SK-N-SH (cell line): ENCODE data around the gene WDR93. TPM values are rescaled to one million over a fixed set of nuclear protein-coding genes. Genes with fewer than 3 reads are reported as not detected.

ENCODE experiments used
- CTCF ChIA-PET: fragments of 300-600, 350-600 bp; formaldehyde crosslinking; extraction: SDS; loops from one replicate; lab custom pipeline; 2021; lab: Yijun Ruan, JAX
- POLR2A ChIA-PET: fragments of 350-600 bp; sonication (Branson Sonifier 250); formaldehyde crosslinking; extraction: SDS; loops from one replicate; lab custom pipeline; 2020; ENCODE audit warnings: antibody characterized with exemption, inconsistent platforms; lab: Yijun Ruan, JAX
- DNase-seq: peaks from one replicate; pipeline ENCODE4 v3.0.0; 2012
- H2AFZ ChIP-seq: fragments of 200-600 bp; sonication (generic); 2 replicates; pipeline ENCODE4 v1.8.1; 2016; ENCODE audit warnings: antibody characterized with exemption, mild to moderate bottlenecking, low read depth
- H3F3A ChIP-seq: fragments of 200-600 bp; sonication (generic); replicated peaks from 2 replicates; pipeline ENCODE3; 2016; ENCODE audit warnings: antibody characterized with exemption, mild to moderate bottlenecking; ENCODE audit not compliant: insufficient read depth
- H3K27ac ChIP-seq, 2 experiments: fragments of 200-500 bp in 1 of 2; fragments of 200-600 bp in 1 of 2; sonication (Bioruptor generic) in 1 of 2; sonication (generic), shearing (Covaris generic) in 1 of 2; 2 replicates each; pipeline versions ENCODE4 v1.5.1 to v1.6.1; 2014 to 2016; ENCODE audit warnings: low read depth in 2 of 2, inconsistent platforms in 1 of 2, low read length in 1 of 2, mild to moderate bottlenecking in 1 of 2, mixed read lengths in 1 of 2
- H3K27me3 ChIP-seq: fragments of 200-600 bp; sonication (generic), shearing (Covaris generic); 2 replicates; pipeline ENCODE4 v1.6.1; 2016; ENCODE audit warnings: mixed run types; ENCODE audit not compliant: insufficient read depth
- H3K36me3 ChIP-seq, 2 experiments: fragments of 200-500 bp in 1 of 2; fragments of 200-600 bp in 1 of 2; sonication (Bioruptor generic) in 1 of 2; sonication (generic) in 1 of 2; replicated peaks in 1 of 2; 2 replicates each; pipeline versions ENCODE3 to v1.5.1; 2014 to 2016; ENCODE audit warnings: low read length in 1 of 2, mild to moderate bottlenecking in 1 of 2; ENCODE audit not compliant: insufficient read depth in 2 of 2, control insufficient read depth in 1 of 2
- H3K4me1 ChIP-seq, 2 experiments: fragments of 200-500 bp in 1 of 2; fragments of 200-600 bp in 1 of 2; sonication (Bioruptor generic) in 1 of 2; sonication (generic), shearing (Covaris generic) in 1 of 2; 2 replicates each; pipeline versions ENCODE4 v1.5.1 to v1.6.1; 2014 to 2016; ENCODE audit warnings: low read depth in 1 of 2, low read length in 1 of 2, mixed run types in 1 of 2; ENCODE audit not compliant: insufficient read depth in 2 of 2, control insufficient read depth in 1 of 2
- H3K4me2 ChIP-seq: fragments of 200-600 bp; sonication (generic), shearing (Covaris generic); 2 replicates; pipeline ENCODE4 v1.6.1; 2017; ENCODE audit warnings: mixed run types
- H3K4me3 ChIP-seq, 2 experiments: fragments of 200-500 bp in 1 of 2; fragments of 200-600 bp in 1 of 2; sonication (Bioruptor generic) in 1 of 2; sonication (generic), shearing (Covaris generic) in 1 of 2; 2 replicates each; pipeline versions ENCODE4 v1.5.1 to v1.8.1; 2014 to 2016; ENCODE audit warnings: low read depth in 2 of 2, inconsistent platforms in 1 of 2, low read length in 1 of 2, mild to moderate bottlenecking in 1 of 2, mixed read lengths in 1 of 2, moderate library complexity in 1 of 2
- H3K79me2 ChIP-seq: fragments of 200-600 bp; sonication (generic); 2 replicates; pipeline ENCODE4 v1.8.1; 2017; ENCODE audit warnings: mild to moderate bottlenecking; ENCODE audit not compliant: insufficient read depth
- H3K9ac ChIP-seq: fragments of 200-600 bp; sonication (generic); 2 replicates; pipeline ENCODE4 v1.6.1; 2017; ENCODE audit warnings: mixed run types
- H3K9me2 ChIP-seq: fragments of 200-600 bp; sonication (generic); 2 replicates; pipeline ENCODE4 v1.6.1; 2017; ENCODE audit warnings: mixed run types
- H3K9me3 ChIP-seq: fragments of 200-600 bp; sonication (generic); 2 replicates; pipeline ENCODE4 v1.6.1; 2017; ENCODE audit warnings: mixed run types, mild to moderate bottlenecking, moderate library complexity
- H4K20me1 ChIP-seq: fragments of 200-600 bp; sonication (generic); 2 replicates; pipeline ENCODE4 v1.6.1; 2017; ENCODE audit warnings: mild to moderate bottlenecking, mixed run types; ENCODE audit not compliant: insufficient read depth
- FOSL2 ChIP-seq: IDR thresholded peaks from 2 replicates; pipeline ENCODE4 v1.4.0; 2012; ENCODE audit warnings: low read depth, mild to moderate bottlenecking, moderate library complexity, borderline replicate concordance
- FOXJ3 ChIP-seq: sonication (generic); formaldehyde crosslinking; IDR thresholded peaks from 2 replicates; pipeline ENCODE4 v1.5.1; 2020; ENCODE audit warnings: mild to moderate bottlenecking, missing genetic modification reagents
- MEF2A ChIP-seq: IDR thresholded peaks from 2 replicates; pipeline ENCODE4 v1.4.0; 2012; ENCODE audit warnings: low read depth, borderline replicate concordance
- WGBS: methylation state at CpG from one replicate; pipeline ENCODE4 v1.1.6; 2017; ENCODE audit warnings: low lambda C conversion rate; 5-methylcytosine and 5-hydroxymethylcytosine counted together
- polyA plus RNA-seq, 3 experiments: library from polyadenylated mRNA; depleted of rRNA; stranded (reverse); fragments of >200 nt; gene quantifications; 2 replicates each; pipeline ENCODE4 v1.2.3, GENCODE V29; 2012
- TF ChIP-seq, protein P1 (sequence below): fragments of 150-350 bp; IDR thresholded peaks from 2 replicates; pipeline ENCODE4 v1.6.1; 2017; ENCODE audit warnings: antibody characterized with exemption, low read length, low read depth, borderline replicate concordance
- TF ChIP-seq, protein P2 (sequence below): fragments of 150-350 bp; IDR thresholded peaks from 2 replicates; pipeline ENCODE4 v1.6.1; 2016; ENCODE audit warnings: mild to moderate bottlenecking, low read depth, low read length
- TF ChIP-seq, protein P3 (sequence below): fragments of 200-600 bp; sonication (generic); IDR thresholded peaks from 2 replicates; pipeline ENCODE4 v1.6.1; 2017; ENCODE audit warnings: antibody characterized with exemption, mild to moderate bottlenecking, moderate library complexity

Gene WDR93
- polyA plus RNA-seq, 1 of the 3 experiments (the other 2 are of a cell fraction): 0.35 TPM

DNA sequence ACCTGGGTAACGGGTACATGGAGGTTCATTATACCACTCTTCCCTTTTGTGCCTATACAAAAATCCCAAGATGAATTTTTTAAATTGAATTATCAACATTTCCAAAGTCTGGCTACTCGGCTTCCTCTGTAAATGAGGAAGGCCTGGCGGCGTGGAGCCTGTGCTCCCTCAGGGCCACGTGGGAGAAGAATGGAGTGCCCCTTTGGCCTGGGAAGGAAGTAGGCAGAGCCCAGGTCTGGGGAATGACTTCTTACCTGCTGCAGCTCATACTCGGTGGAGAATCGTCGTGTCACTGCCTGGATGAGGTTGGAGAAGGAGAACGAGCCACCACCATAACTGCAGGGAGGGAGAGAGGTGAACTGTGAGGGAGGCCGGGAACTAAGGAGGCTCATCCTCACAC is 99.6 kb downstream of the WDR93 start:
- Histone ChIP-seq H3K4me2 (no peak overlapping the region), H3K4me3 (no peak overlapping the region), H3K9me2 (no peaks in the 10 kb centered on the region), H4K20me1 (no peaks in the 10 kb centered on the region), H3F3A (peaks cover 7% of the 10 kb centered on the region), H3K79me2 (no peaks in the 10 kb centered on the region), H3K27ac (no peak overlapping the region), H3K4me1 (no peaks in the 10 kb centered on the region), H3K36me3 (peaks cover 0 to 14% of the 10 kb centered on the region in 2 experiments), H3K9ac (no peak overlapping the region), H3K27me3 (no peaks in the 10 kb centered on the region), H3K9me3 (peaks cover 12% of the 10 kb centered on the region; the same call in 1 of the 2 replicates), H2AFZ (no peak overlapping the region)
- POLR2A ChIA-PET: no interaction called here
- no peak for TF ChIP-seq MEF2A
- TF ChIP-seq FOXJ3 (CRISPR knock-in tag): no peak
- TF ChIP-seq, protein P1, sequence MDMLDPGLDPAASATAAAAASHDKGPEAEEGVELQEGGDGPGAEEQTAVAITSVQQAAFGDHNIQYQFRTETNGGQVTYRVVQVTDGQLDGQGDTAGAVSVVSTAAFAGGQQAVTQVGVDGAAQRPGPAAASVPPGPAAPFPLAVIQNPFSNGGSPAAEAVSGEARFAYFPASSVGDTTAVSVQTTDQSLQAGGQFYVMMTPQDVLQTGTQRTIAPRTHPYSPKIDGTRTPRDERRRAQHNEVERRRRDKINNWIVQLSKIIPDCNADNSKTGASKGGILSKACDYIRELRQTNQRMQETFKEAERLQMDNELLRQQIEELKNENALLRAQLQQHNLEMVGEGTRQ: no peak
- TF ChIP-seq, protein P2, sequence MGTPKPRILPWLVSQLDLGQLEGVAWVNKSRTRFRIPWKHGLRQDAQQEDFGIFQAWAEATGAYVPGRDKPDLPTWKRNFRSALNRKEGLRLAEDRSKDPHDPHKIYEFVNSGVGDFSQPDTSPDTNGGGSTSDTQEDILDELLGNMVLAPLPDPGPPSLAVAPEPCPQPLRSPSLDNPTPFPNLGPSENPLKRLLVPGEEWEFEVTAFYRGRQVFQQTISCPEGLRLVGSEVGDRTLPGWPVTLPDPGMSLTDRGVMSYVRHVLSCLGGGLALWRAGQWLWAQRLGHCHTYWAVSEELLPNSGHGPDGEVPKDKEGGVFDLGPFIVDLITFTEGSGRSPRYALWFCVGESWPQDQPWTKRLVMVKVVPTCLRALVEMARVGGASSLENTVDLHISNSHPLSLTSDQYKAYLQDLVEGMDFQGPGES: no peak
- TF ChIP-seq FOSL2: no peak
- 94% methylated on average over 10 of the region's 10 CpGs for WGBS
- CTCF ChIA-PET: no interaction called here
- no peak for DNase-seq

DNA sequence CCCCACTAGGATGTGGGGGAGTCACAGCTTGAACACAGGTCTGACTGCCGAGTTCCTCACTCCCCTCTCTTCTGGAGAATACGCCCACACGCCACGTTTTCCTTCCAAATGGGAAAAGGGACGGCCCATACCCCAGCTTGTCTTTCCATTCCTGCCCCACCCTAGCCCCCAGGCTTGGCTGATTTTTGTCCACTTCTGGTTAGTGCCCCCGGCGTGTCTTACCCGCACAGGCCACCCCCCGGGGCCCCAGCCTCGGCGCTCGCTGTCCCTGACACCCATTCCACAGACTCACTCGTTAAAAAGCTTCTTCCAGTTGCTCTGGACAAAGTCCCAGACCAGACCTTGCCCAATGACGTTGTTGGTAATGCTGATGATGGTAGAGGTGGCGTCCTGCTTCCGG is 100.0 kb downstream of the WDR93 start:
- H3K27ac ChIP-seq: no peak overlapping the region
- WGBS: 97% methylated on average over 15 of the region's 16 CpGs
- H3K27me3 ChIP-seq: no peaks in the 10 kb centered on the region
- no peak overlapping the region for H2AFZ ChIP-seq
- no peak for DNase-seq
- H3K4me1 ChIP-seq: no peaks in the 10 kb centered on the region
- TF ChIP-seq, protein P3, sequence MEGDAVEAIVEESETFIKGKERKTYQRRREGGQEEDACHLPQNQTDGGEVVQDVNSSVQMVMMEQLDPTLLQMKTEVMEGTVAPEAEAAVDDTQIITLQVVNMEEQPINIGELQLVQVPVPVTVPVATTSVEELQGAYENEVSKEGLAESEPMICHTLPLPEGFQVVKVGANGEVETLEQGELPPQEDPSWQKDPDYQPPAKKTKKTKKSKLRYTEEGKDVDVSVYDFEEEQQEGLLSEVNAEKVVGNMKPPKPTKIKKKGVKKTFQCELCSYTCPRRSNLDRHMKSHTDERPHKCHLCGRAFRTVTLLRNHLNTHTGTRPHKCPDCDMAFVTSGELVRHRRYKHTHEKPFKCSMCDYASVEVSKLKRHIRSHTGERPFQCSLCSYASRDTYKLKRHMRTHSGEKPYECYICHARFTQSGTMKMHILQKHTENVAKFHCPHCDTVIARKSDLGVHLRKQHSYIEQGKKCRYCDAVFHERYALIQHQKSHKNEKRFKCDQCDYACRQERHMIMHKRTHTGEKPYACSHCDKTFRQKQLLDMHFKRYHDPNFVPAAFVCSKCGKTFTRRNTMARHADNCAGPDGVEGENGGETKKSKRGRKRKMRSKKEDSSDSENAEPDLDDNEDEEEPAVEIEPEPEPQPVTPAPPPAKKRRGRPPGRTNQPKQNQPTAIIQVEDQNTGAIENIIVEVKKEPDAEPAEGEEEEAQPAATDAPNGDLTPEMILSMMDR: no peak
- peaks cover 0 to 14% of the 10 kb centered on the region in 2 experiments for H3K36me3 ChIP-seq
- no peak overlapping the region for H3K9ac ChIP-seq
- H3K79me2 ChIP-seq: no peaks in the 10 kb centered on the region
- H3K4me2 ChIP-seq: no peak overlapping the region
- H4K20me1 ChIP-seq: no peaks in the 10 kb centered on the region
- CTCF ChIA-PET: interaction anchor here (1.3 kb wide), 1 partner anchor 18 kb away, joined by 4 read pairs; no protein-coding TSS in a partner anchor
- no peaks in the 10 kb centered on the region for H3K9me2 ChIP-seq
- peaks cover 12% of the 10 kb centered on the region; the same call in 1 of the 2 replicates for H3K9me3 ChIP-seq
- H3F3A ChIP-seq: peaks cover 7% of the 10 kb centered on the region
- POLR2A ChIA-PET: no interaction called here
- H3K4me3 ChIP-seq: no peak overlapping the region
